Measurements from ENCODE around the gene EFCAB11.

EFCAB11 gene

GRCh38 chr14:89952576-89952975, 2.0 kb downstream of the EFCAB11 start:
- no peak for DNase-seq
- 96% methylated on average over 2 of the region's 2 CpGs for WGBS (ENCODE audit: insufficient coverage)
- H3K27ac ChIP-seq (ENCODE audit: insufficient read depth in 1 of 2, low read depth in 1 of 2, low read length in 2 of 2, poor library complexity in 1 of 2, severe bottlenecking in 2 of 2), result no peak overlapping the region
- CTCF ChIA-PET, result interaction anchor here (1.2 to 10.4 kb wide), 3 partner anchors 14 to 25 kb away, joined by 3 to 57 read pairs (median 11); no protein-coding TSS in a partner anchor
- POLR2A ChIA-PET, result no interaction called here
- H3K4me3 ChIP-seq (ENCODE audit: control insufficient read depth in 1 of 7, extremely low read depth in 1 of 7, insufficient read depth in 4 of 7, low read depth in 2 of 7, low read length in 6 of 7), result no peak overlapping the region
- peaks cover 0 to 2% (median 0%) of the 10 kb centered on the region in 5 experiments for H3K9me3 ChIP-seq (ENCODE audit: control extremely low read depth in 1 of 5, control insufficient read depth in 4 of 5, insufficient read depth in 2 of 5, low read depth in 1 of 5, low read length in 4 of 5)
- H3K4me1 ChIP-seq (ENCODE audit: control extremely low read depth in 1 of 4, control insufficient read depth in 4 of 4, insufficient read depth in 4 of 4, low read length in 3 of 4), result peaks cover 7 to 32% (median 25%) of the 10 kb centered on the region in 4 experiments
- H3K27me3 ChIP-seq (replicated peaks in 2 of 5; ENCODE audit: control insufficient read depth in 4 of 5, insufficient read depth in 5 of 5, low read length in 4 of 5), result no peaks in the 10 kb centered on the region
- peaks cover 3 to 12% (median 4%) of the 10 kb centered on the region in 4 experiments for H3K36me3 ChIP-seq (ENCODE audit: control insufficient read depth in 4 of 4, insufficient read depth in 4 of 4, low read length in 3 of 4)

- H3K9me3 ChIP-seq (ENCODE audit: control extremely low read depth in 1 of 5, control insufficient read depth in 4 of 5, insufficient read depth in 2 of 5, low read depth in 1 of 5, low read length in 4 of 5), result no peaks in the 10 kb centered on the region
- H3K27ac ChIP-seq (ENCODE audit: insufficient read depth in 1 of 2, low read depth in 1 of 2, low read length in 2 of 2, poor library complexity in 1 of 2, severe bottlenecking in 2 of 2), result no peak overlapping the region
- ChIA-PET CTCF (no interaction called here), POLR2A (no interaction called here)
- DNase-seq, result no peak
- no peaks in the 10 kb centered on the region for H3K27me3 ChIP-seq (replicated peaks in 2 of 5; ENCODE audit: control insufficient read depth in 4 of 5, insufficient read depth in 5 of 5, low read length in 4 of 5)
- H3K4me3 ChIP-seq (ENCODE audit: control insufficient read depth in 1 of 7, extremely low read depth in 1 of 7, insufficient read depth in 4 of 7, low read depth in 2 of 7, low read length in 6 of 7), result no peak overlapping the region
- H3K4me1 ChIP-seq (ENCODE audit: control extremely low read depth in 1 of 4, control insufficient read depth in 4 of 4, insufficient read depth in 4 of 4, low read length in 3 of 4), result no peaks in the 10 kb centered on the region
- H3K36me3 ChIP-seq (ENCODE audit: control insufficient read depth in 4 of 4, insufficient read depth in 4 of 4, low read length in 3 of 4), result peaks cover 3 to 4% (median 3%) of the 10 kb centered on the region in 4 experiments
Observed at GRCh38 chr14:89947344-89947743, 7.2 kb downstream of the EFCAB11 start.

GRCh38 chr14:89941830-89942377, 12.6 kb downstream of the EFCAB11 start:
- Histone ChIP-seq H3K27ac (ENCODE audit: insufficient read depth in 1 of 2, low read depth in 1 of 2, low read length in 2 of 2, poor library complexity in 1 of 2, severe bottlenecking in 2 of 2) (no peak overlapping the region), H3K4me1 (ENCODE audit: control extremely low read depth in 1 of 4, control insufficient read depth in 4 of 4, insufficient read depth in 4 of 4, low read length in 3 of 4) (no peaks in the 10 kb centered on the region), H3K4me3 (ENCODE audit: control insufficient read depth in 1 of 7, extremely low read depth in 1 of 7, insufficient read depth in 4 of 7, low read depth in 2 of 7, low read length in 6 of 7) (no peak overlapping the region), H3K9me3 (ENCODE audit: control extremely low read depth in 1 of 5, control insufficient read depth in 4 of 5, insufficient read depth in 2 of 5, low read depth in 1 of 5, low read length in 4 of 5) (no peaks in the 10 kb centered on the region), H3K27me3 (replicated peaks in 2 of 5; ENCODE audit: control insufficient read depth in 4 of 5, insufficient read depth in 5 of 5, low read length in 4 of 5) (no peaks in the 10 kb centered on the region), H3K36me3 (ENCODE audit: control insufficient read depth in 4 of 4, insufficient read depth in 4 of 4, low read length in 3 of 4) (peaks cover 0 to 2% (median 0%) of the 10 kb centered on the region in 4 experiments)
- ChIA-PET CTCF (interaction anchor here (0.6 to 5.6 kb wide), 4 partner anchors 15 to 294 kb away, joined by 4 to 57 read pairs (median 4); partner anchors contain the start of genes EFCAB11 and TDP1), POLR2A (no interaction called here)
- 90% methylated on average over 2 of the region's 2 CpGs for WGBS (ENCODE audit: insufficient coverage)
- DNase-seq, result no peak

GRCh38 chr14:89936654-89937185, 17.8 kb downstream of the EFCAB11 start:
- Histone ChIP-seq H3K36me3 (ENCODE audit: control insufficient read depth in 4 of 4, insufficient read depth in 4 of 4, low read length in 3 of 4) (peaks cover 0 to 2% (median 0%) of the 10 kb centered on the region in 4 experiments), H3K4me3 (ENCODE audit: control insufficient read depth in 1 of 7, extremely low read depth in 1 of 7, insufficient read depth in 4 of 7, low read depth in 2 of 7, low read length in 6 of 7) (no peak overlapping the region), H3K9me3 (ENCODE audit: control extremely low read depth in 1 of 5, control insufficient read depth in 4 of 5, insufficient read depth in 2 of 5, low read depth in 1 of 5, low read length in 4 of 5) (no peaks in the 10 kb centered on the region), H3K27me3 (replicated peaks in 2 of 5; ENCODE audit: control insufficient read depth in 4 of 5, insufficient read depth in 5 of 5, low read length in 4 of 5) (no peaks in the 10 kb centered on the region), H3K4me1 (ENCODE audit: control extremely low read depth in 1 of 4, control insufficient read depth in 4 of 4, insufficient read depth in 4 of 4, low read length in 3 of 4) (no peaks in the 10 kb centered on the region), H3K27ac (ENCODE audit: insufficient read depth in 1 of 2, low read depth in 1 of 2, low read length in 2 of 2, poor library complexity in 1 of 2, severe bottlenecking in 2 of 2) (no peak overlapping the region)
- DNase-seq, result no peak
- ChIA-PET POLR2A (no interaction called here), CTCF (interaction anchor here (0.6 to 5.6 kb wide), 5 partner anchors 20 to 909 kb away, joined by 3 to 57 read pairs (median 6); partner anchors contain the start of genes EFCAB11 and TDP1)
- 92% methylated on average over 2 of the region's 3 CpGs for WGBS (ENCODE audit: insufficient coverage)

GRCh38 chr14:89933002-89933401, 21.5 kb downstream of the EFCAB11 start:
- ChIA-PET CTCF (interaction anchor here (1.7 to 1.9 kb wide), 2 partner anchors 40 to 905 kb away, joined by 5 read pairs; no protein-coding TSS in a partner anchor), POLR2A (no interaction called here)
- H3K9me3 ChIP-seq (ENCODE audit: control extremely low read depth in 1 of 5, control insufficient read depth in 4 of 5, insufficient read depth in 2 of 5, low read depth in 1 of 5, low read length in 4 of 5), result no peaks in the 10 kb centered on the region
- H3K4me1 ChIP-seq (ENCODE audit: control extremely low read depth in 1 of 4, control insufficient read depth in 4 of 4, insufficient read depth in 4 of 4, low read length in 3 of 4), result no peaks in the 10 kb centered on the region
- peaks cover 0 to 14% (median 2%) of the 10 kb centered on the region in 4 experiments for H3K36me3 ChIP-seq (ENCODE audit: control insufficient read depth in 4 of 4, insufficient read depth in 4 of 4, low read length in 3 of 4)
- DNase-seq, result no peak
- no peak overlapping the region for H3K4me3 ChIP-seq (ENCODE audit: control insufficient read depth in 1 of 7, extremely low read depth in 1 of 7, insufficient read depth in 4 of 7, low read depth in 2 of 7, low read length in 6 of 7)
- H3K27me3 ChIP-seq (replicated peaks in 2 of 5; ENCODE audit: control insufficient read depth in 4 of 5, insufficient read depth in 5 of 5, low read length in 4 of 5), result no peaks in the 10 kb centered on the region
- WGBS (ENCODE audit: insufficient coverage), result no CpG with 5 or more reads among the region's 6 CpGs
- H3K27ac ChIP-seq (ENCODE audit: insufficient read depth in 1 of 2, low read depth in 1 of 2, low read length in 2 of 2, poor library complexity in 1 of 2, severe bottlenecking in 2 of 2), result no peak overlapping the region

- Histone ChIP-seq H3K4me3 (ENCODE audit: control insufficient read depth in 1 of 7, extremely low read depth in 1 of 7, insufficient read depth in 4 of 7, low read depth in 2 of 7, low read length in 6 of 7) (no peak overlapping the region), H3K36me3 (ENCODE audit: control insufficient read depth in 4 of 4, insufficient read depth in 4 of 4, low read length in 3 of 4) (peaks cover 0 to 12% (median 2%) of the 10 kb centered on the region in 4 experiments), H3K27me3 (replicated peaks in 2 of 5; ENCODE audit: control insufficient read depth in 4 of 5, insufficient read depth in 5 of 5, low read length in 4 of 5) (no peaks in the 10 kb centered on the region), H3K4me1 (ENCODE audit: control extremely low read depth in 1 of 4, control insufficient read depth in 4 of 4, insufficient read depth in 4 of 4, low read length in 3 of 4) (no peaks in the 10 kb centered on the region), H3K27ac (ENCODE audit: insufficient read depth in 1 of 2, low read depth in 1 of 2, low read length in 2 of 2, poor library complexity in 1 of 2, severe bottlenecking in 2 of 2) (no peak overlapping the region), H3K9me3 (ENCODE audit: control extremely low read depth in 1 of 5, control insufficient read depth in 4 of 5, insufficient read depth in 2 of 5, low read depth in 1 of 5, low read length in 4 of 5) (no peaks in the 10 kb centered on the region)
- POLR2A ChIA-PET, result no interaction called here
- CTCF ChIA-PET, result interaction anchor here (1.4 to 2.0 kb wide), 2 partner anchors 9 to 12 kb away, joined by 4 to 7 read pairs; no protein-coding TSS in a partner anchor
- no peak for DNase-seq
- 98% methylated on average over 7 of the region's 13 CpGs for WGBS (ENCODE audit: insufficient coverage)
Observed at GRCh38 chr14:89927186-89927865, 27.2 kb downstream of the EFCAB11 start.

- H3K36me3 ChIP-seq (ENCODE audit: control insufficient read depth in 4 of 4, insufficient read depth in 4 of 4, low read length in 3 of 4), result peaks cover 0 to 12% (median 2%) of the 10 kb centered on the region in 4 experiments
- H3K4me3 ChIP-seq (ENCODE audit: control insufficient read depth in 1 of 7, extremely low read depth in 1 of 7, insufficient read depth in 4 of 7, low read depth in 2 of 7, low read length in 6 of 7), result no peak overlapping the region
- H3K27ac ChIP-seq (ENCODE audit: insufficient read depth in 1 of 2, low read depth in 1 of 2, low read length in 2 of 2, poor library complexity in 1 of 2, severe bottlenecking in 2 of 2), result no peak overlapping the region
- no peaks in the 10 kb centered on the region for H3K27me3 ChIP-seq (replicated peaks in 2 of 5; ENCODE audit: control insufficient read depth in 4 of 5, insufficient read depth in 5 of 5, low read length in 4 of 5)
- H3K4me1 ChIP-seq (ENCODE audit: control extremely low read depth in 1 of 4, control insufficient read depth in 4 of 4, insufficient read depth in 4 of 4, low read length in 3 of 4), result no peaks in the 10 kb centered on the region
- CTCF ChIA-PET, result interaction anchor here (1.4 to 2.0 kb wide), 2 partner anchors 9 to 13 kb away, joined by 4 to 7 read pairs; no protein-coding TSS in a partner anchor
- H3K9me3 ChIP-seq (ENCODE audit: control extremely low read depth in 1 of 5, control insufficient read depth in 4 of 5, insufficient read depth in 2 of 5, low read depth in 1 of 5, low read length in 4 of 5), result no peaks in the 10 kb centered on the region
- no peak for DNase-seq
- WGBS (ENCODE audit: insufficient coverage), result no CpG with 5 or more reads among the region's 1 CpG
- POLR2A ChIA-PET, result no interaction called here
Observed at GRCh38 chr14:89926694-89927093, 27.8 kb downstream of the EFCAB11 start.

Data from common myeloid progenitor, CD34-positive (primary cell).